ENCODE results near the gene AIDA. TPM values are rescaled to one million over a fixed set of nuclear protein-coding genes. Genes with fewer than 3 reads are reported as not detected.

Gene AIDA
- total RNA-seq, 1 experiment from 2014 or later = 38.0 TPM

DNA sequence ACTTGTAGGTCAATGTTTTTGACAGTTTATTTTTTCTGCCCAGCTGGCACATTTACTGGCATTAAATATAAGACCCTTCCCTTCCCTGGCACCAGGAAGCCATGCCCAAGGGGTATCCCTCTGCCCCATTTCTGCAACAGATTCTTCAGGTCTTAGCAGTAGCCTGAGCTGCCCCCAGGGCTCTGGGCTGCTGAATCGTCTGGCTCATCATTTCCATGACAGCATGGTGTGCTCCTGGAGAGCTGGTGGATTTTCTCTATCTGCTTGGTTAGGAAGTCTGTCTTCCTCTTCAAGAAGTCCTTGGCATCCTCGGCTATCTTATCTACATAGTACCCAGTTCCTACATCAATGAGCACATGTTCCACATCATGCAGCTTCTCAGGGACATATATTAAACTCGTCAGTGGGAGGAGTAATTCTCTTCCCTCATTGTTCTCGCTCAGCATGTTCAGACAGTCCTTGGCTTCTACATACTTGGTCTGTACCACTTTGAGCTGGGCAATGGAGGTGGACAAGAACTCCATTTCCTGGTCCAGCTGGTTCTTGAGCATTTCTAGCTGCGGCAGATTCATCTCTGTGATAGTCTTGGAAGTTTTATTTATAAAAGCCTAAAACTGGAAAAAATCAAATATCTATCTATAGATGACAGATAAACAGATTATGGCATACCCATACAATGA, 70.9 kb downstream of the AIDA start:
- peaks cover 11% of the 10 kb centered on the region for H3F3A ChIP-seq (ENCODE audit: low read length, unreplicated experiment)
- H3K9me3 ChIP-seq (ENCODE audit: low read length) = no peaks in the 10 kb centered on the region
- no TSS peak for BruUV-seq (replicated peaks)
- peaks cover 32% of the 10 kb centered on the region for H3K4me1 ChIP-seq (ENCODE audit: insufficient read depth, low read length)
- POLR2A ChIA-PET (ENCODE audit: unreplicated experiment) = no interaction called here
- CTCF ChIA-PET = no interaction called here
- no peak overlapping the region for H3K4me2 ChIP-seq (ENCODE audit: low read length)
- no peak overlapping the region for H3K9ac ChIP-seq (ENCODE audit: low read length)
- DNase-seq (no peak), ATAC-seq (no peak)
- peaks cover 25% of the 10 kb centered on the region for H3K79me2 ChIP-seq (ENCODE audit: low read length)
- no peaks in the 10 kb centered on the region for H3K9me2 ChIP-seq (replicated peaks; ENCODE audit: low read length)
- intact Hi-C loops (cut with micrococcal nuclease) = no loop called here
- H3K27ac ChIP-seq (ENCODE audit: low read length) = no peak overlapping the region
- H4K20me1 ChIP-seq (ENCODE audit: low read length) = no peaks in the 10 kb centered on the region
- H2AFZ ChIP-seq (ENCODE audit: low read length) = no peak overlapping the region
- H3K27me3 ChIP-seq (ENCODE audit: low read length) = no peaks in the 10 kb centered on the region
- peaks cover 14% of the 10 kb centered on the region for H3K36me3 ChIP-seq (ENCODE audit: low read depth, low read length)
- TF ChIP-seq EZH2 (IDR thresholded peaks at IDR 0.05; ENCODE audit: low read length, unreplicated experiment) (no peak), EZH2phosphoT487 (IDR thresholded peaks at IDR 0.05; ENCODE audit: borderline replicate concordance, low read length) (no peak)
- TF ChIP-seq, protein P1, sequence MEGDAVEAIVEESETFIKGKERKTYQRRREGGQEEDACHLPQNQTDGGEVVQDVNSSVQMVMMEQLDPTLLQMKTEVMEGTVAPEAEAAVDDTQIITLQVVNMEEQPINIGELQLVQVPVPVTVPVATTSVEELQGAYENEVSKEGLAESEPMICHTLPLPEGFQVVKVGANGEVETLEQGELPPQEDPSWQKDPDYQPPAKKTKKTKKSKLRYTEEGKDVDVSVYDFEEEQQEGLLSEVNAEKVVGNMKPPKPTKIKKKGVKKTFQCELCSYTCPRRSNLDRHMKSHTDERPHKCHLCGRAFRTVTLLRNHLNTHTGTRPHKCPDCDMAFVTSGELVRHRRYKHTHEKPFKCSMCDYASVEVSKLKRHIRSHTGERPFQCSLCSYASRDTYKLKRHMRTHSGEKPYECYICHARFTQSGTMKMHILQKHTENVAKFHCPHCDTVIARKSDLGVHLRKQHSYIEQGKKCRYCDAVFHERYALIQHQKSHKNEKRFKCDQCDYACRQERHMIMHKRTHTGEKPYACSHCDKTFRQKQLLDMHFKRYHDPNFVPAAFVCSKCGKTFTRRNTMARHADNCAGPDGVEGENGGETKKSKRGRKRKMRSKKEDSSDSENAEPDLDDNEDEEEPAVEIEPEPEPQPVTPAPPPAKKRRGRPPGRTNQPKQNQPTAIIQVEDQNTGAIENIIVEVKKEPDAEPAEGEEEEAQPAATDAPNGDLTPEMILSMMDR (conservative IDR thresholded peaks at IDR 0.05; ENCODE audit: low read depth, low read length) = no peak
- no peak overlapping the region for H3K4me3 ChIP-seq (ENCODE audit: low read length)

DNA sequence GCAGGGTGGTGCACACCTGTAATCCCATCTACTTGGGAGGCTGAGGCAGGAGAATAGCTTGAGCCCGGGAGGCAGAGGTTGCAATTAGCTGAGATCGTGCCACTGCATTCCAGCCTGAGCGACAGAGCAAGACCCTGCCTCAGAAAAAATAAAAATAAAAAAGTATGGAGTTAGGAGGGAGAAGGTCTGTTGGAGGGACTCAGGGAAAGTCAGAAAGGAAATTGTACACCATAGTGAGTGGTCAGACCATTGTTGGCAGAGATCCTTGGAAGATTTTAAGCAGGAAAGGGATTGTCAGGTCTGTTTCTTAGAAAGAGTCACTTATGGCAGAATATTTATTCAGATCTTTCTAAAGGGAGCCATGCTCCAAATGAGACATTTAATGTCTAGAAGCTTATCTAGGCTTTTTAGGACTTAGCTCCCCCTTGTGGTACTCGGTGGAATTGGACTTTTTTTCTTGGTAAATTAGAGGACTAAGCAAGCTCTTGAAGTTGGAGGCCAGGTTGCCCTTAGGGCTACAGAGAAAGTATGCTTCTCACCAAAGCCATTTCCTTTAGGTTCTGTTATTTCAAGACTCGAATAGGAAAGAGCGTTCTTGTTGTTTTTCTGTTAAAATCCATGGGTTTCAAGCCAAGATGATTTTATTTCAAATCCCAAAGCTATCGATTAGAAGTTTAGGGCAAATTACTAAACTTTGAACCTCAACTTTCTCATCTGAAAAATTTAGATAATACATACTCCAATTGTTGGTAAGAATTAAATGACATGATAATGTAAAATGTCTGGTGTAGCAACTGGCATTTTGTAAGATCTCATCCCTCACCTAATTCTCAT, 77.9 kb downstream of the AIDA start:
- POLR2A ChIA-PET (ENCODE audit: unreplicated experiment) = interaction anchor here (0.6 kb wide), 5 partner anchors 52 to 461 kb away, joined by 3 to 5 read pairs (median 4); partner anchors contain the start of genes AIDA and BROX
- intact Hi-C loops (cut with micrococcal nuclease) = loop anchor here (1.0 to 10.0 kb wide), 6 partner anchors 16 to 920 kb away; partner anchors contain the start of gene MIA3
- Histone ChIP-seq H3K36me3 (ENCODE audit: low read depth, low read length) (peaks cover 20% of the 10 kb centered on the region), H3F3A (ENCODE audit: low read length, unreplicated experiment) (no peaks in the 10 kb centered on the region), H3K4me1 (ENCODE audit: insufficient read depth, low read length) (no peaks in the 10 kb centered on the region), H3K9me3 (ENCODE audit: low read length) (no peaks in the 10 kb centered on the region), H3K79me2 (ENCODE audit: low read length) (no peaks in the 10 kb centered on the region), H3K4me3 (ENCODE audit: low read length) (no peak overlapping the region), H3K27ac (ENCODE audit: low read length) (no peak overlapping the region), H3K27me3 (ENCODE audit: low read length) (no peaks in the 10 kb centered on the region), H4K20me1 (ENCODE audit: low read length) (no peaks in the 10 kb centered on the region), H3K4me2 (ENCODE audit: low read length) (no peak overlapping the region), H2AFZ (ENCODE audit: low read length) (no peak overlapping the region), H3K9ac (ENCODE audit: low read length) (no peak overlapping the region), H3K9me2 (replicated peaks; ENCODE audit: low read length) (no peaks in the 10 kb centered on the region)
- TF ChIP-seq EZH2 (IDR thresholded peaks at IDR 0.05; ENCODE audit: low read length, unreplicated experiment) = no peak
- TF ChIP-seq, protein P1 (conservative IDR thresholded peaks at IDR 0.05; ENCODE audit: low read depth, low read length) = peak; percentile 99
- no peak for TF ChIP-seq EZH2phosphoT487 (IDR thresholded peaks at IDR 0.05; ENCODE audit: borderline replicate concordance, low read length)
- CTCF ChIA-PET = interaction anchor here (0.6 to 1.7 kb wide), 12 partner anchors 14 to 179 kb away, joined by 3 to 29 read pairs (median 6); partner anchors contain the start of gene TAF1A
- DNase-seq = peak; percentile 100
- no TSS peak for BruUV-seq (replicated peaks)
- peak; percentile 76 for ATAC-seq
